ENCODE results near the gene PIGN.

The PIGN gene

GRCh38 chr18:62033207-62033606 lies 153.6 kb downstream of the PIGN start:
- Histone ChIP-seq H3K4me1 (ENCODE audit: control extremely low read depth in 1 of 4, control insufficient read depth in 4 of 4, insufficient read depth in 4 of 4, low read length in 3 of 4) (peaks cover 0 to 5% (median 0%) of the 10 kb centered on the region in 4 experiments), H3K4me3 (ENCODE audit: control insufficient read depth in 1 of 7, extremely low read depth in 1 of 7, insufficient read depth in 4 of 7, low read depth in 2 of 7, low read length in 6 of 7) (no peak overlapping the region), H3K9me3 (ENCODE audit: control extremely low read depth in 1 of 5, control insufficient read depth in 4 of 5, insufficient read depth in 2 of 5, low read depth in 1 of 5, low read length in 4 of 5) (no peaks in the 10 kb centered on the region), H3K36me3 (ENCODE audit: control insufficient read depth in 4 of 4, insufficient read depth in 4 of 4, low read length in 3 of 4) (no peaks in the 10 kb centered on the region), H3K27ac (ENCODE audit: insufficient read depth in 1 of 2, low read depth in 1 of 2, low read length in 2 of 2, poor library complexity in 1 of 2, severe bottlenecking in 2 of 2) (no peak overlapping the region), H3K27me3 (replicated peaks in 2 of 5; ENCODE audit: control insufficient read depth in 4 of 5, insufficient read depth in 5 of 5, low read length in 4 of 5) (peaks cover 0 to 2% (median 0%) of the 10 kb centered on the region in 5 experiments)
- ChIA-PET CTCF (no interaction called here), POLR2A (no interaction called here)
- 100% methylated on average over 1 of the region's 5 CpGs for WGBS (ENCODE audit: insufficient coverage)
- DNase-seq, result no peak

- peak in 2 of 3 donors; percentile 9 to 30 for DNase-seq
- 45% methylated on average over 3 of the region's 5 CpGs for WGBS (ENCODE audit: insufficient coverage)
- H3K4me1 ChIP-seq (ENCODE audit: control extremely low read depth in 1 of 4, control insufficient read depth in 4 of 4, insufficient read depth in 4 of 4, low read length in 3 of 4), result peaks cover 0 to 5% (median 0%) of the 10 kb centered on the region in 4 experiments
- no peaks in the 10 kb centered on the region for H3K9me3 ChIP-seq (ENCODE audit: control extremely low read depth in 1 of 5, control insufficient read depth in 4 of 5, insufficient read depth in 2 of 5, low read depth in 1 of 5, low read length in 4 of 5)
- ChIA-PET POLR2A (no interaction called here), CTCF (no interaction called here)
- H3K4me3 ChIP-seq (ENCODE audit: control insufficient read depth in 1 of 7, extremely low read depth in 1 of 7, insufficient read depth in 4 of 7, low read depth in 2 of 7, low read length in 6 of 7), result no peak overlapping the region
- no peaks in the 10 kb centered on the region for H3K36me3 ChIP-seq (ENCODE audit: control insufficient read depth in 4 of 4, insufficient read depth in 4 of 4, low read length in 3 of 4)
- peaks cover 0 to 2% (median 0%) of the 10 kb centered on the region in 5 experiments for H3K27me3 ChIP-seq (replicated peaks in 2 of 5; ENCODE audit: control insufficient read depth in 4 of 5, insufficient read depth in 5 of 5, low read length in 4 of 5)
- no peak overlapping the region for H3K27ac ChIP-seq (ENCODE audit: insufficient read depth in 1 of 2, low read depth in 1 of 2, low read length in 2 of 2, poor library complexity in 1 of 2, severe bottlenecking in 2 of 2)
Measured at GRCh38 chr18:62030091-62030985, 156.5 kb downstream of the PIGN start.

DNA sequence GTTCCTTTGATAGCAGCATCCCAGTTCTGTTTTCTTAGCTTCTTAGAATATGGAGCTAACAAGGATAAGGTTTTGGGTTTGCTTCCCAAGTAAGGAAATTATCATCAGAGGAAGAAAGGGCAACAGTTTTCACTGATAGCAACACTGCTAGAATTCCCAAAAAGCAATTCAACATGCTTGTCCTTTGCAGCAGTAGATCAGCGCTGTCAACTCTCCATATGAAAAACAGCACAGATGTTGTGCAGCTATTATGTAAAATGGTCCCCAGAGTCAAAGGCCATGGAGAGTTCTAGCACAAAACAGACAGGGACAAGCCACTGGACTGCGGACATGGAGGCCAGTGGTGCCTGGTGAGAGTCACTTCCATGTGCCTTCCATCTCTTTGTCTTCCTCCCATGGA lies 158.1 kb downstream of the PIGN start:
- Histone ChIP-seq H3K27me3 (replicated peaks in 2 of 5; ENCODE audit: control insufficient read depth in 4 of 5, insufficient read depth in 5 of 5, low read length in 4 of 5) (peaks cover 0 to 2% (median 0%) of the 10 kb centered on the region in 5 experiments), H3K4me1 (ENCODE audit: control extremely low read depth in 1 of 4, control insufficient read depth in 4 of 4, insufficient read depth in 4 of 4, low read length in 3 of 4) (peaks cover 0 to 5% (median 0%) of the 10 kb centered on the region in 4 experiments), H3K9me3 (ENCODE audit: control extremely low read depth in 1 of 5, control insufficient read depth in 4 of 5, insufficient read depth in 2 of 5, low read depth in 1 of 5, low read length in 4 of 5) (no peaks in the 10 kb centered on the region), H3K36me3 (ENCODE audit: control insufficient read depth in 4 of 4, insufficient read depth in 4 of 4, low read length in 3 of 4) (no peaks in the 10 kb centered on the region), H3K27ac (ENCODE audit: insufficient read depth in 1 of 2, low read depth in 1 of 2, low read length in 2 of 2, poor library complexity in 1 of 2, severe bottlenecking in 2 of 2) (no peak overlapping the region), H3K4me3 (ENCODE audit: control insufficient read depth in 1 of 7, extremely low read depth in 1 of 7, insufficient read depth in 4 of 7, low read depth in 2 of 7, low read length in 6 of 7) (no peak overlapping the region)
- CTCF ChIA-PET, result no interaction called here
- POLR2A ChIA-PET, result no interaction called here
- no peak for DNase-seq
- WGBS (ENCODE audit: insufficient coverage), result no CpG with 5 or more reads among the region's 2 CpGs

- H3K36me3 ChIP-seq (ENCODE audit: control insufficient read depth in 4 of 4, insufficient read depth in 4 of 4, low read length in 3 of 4), result no peaks in the 10 kb centered on the region
- H3K9me3 ChIP-seq (ENCODE audit: control extremely low read depth in 1 of 5, control insufficient read depth in 4 of 5, insufficient read depth in 2 of 5, low read depth in 1 of 5, low read length in 4 of 5), result no peaks in the 10 kb centered on the region
- H3K27ac ChIP-seq (ENCODE audit: insufficient read depth in 1 of 2, low read depth in 1 of 2, low read length in 2 of 2, poor library complexity in 1 of 2, severe bottlenecking in 2 of 2), result no peak overlapping the region
- 96% methylated on average over 4 of the region's 6 CpGs for WGBS (ENCODE audit: insufficient coverage)
- CTCF ChIA-PET, result no interaction called here
- POLR2A ChIA-PET, result no interaction called here
- DNase-seq, result no peak
- H3K4me3 ChIP-seq (ENCODE audit: control insufficient read depth in 1 of 7, extremely low read depth in 1 of 7, insufficient read depth in 4 of 7, low read depth in 2 of 7, low read length in 6 of 7), result no peak overlapping the region
- H3K27me3 ChIP-seq (replicated peaks in 2 of 5; ENCODE audit: control insufficient read depth in 4 of 5, insufficient read depth in 5 of 5, low read length in 4 of 5), result peaks cover 0 to 2% (median 0%) of the 10 kb centered on the region in 5 experiments
- H3K4me1 ChIP-seq (ENCODE audit: control extremely low read depth in 1 of 4, control insufficient read depth in 4 of 4, insufficient read depth in 4 of 4, low read length in 3 of 4), result peaks cover 0 to 5% (median 0%) of the 10 kb centered on the region in 4 experiments
Measured at GRCh38 chr18:62027914-62028520, 158.8 kb downstream of the PIGN start.

DNA sequence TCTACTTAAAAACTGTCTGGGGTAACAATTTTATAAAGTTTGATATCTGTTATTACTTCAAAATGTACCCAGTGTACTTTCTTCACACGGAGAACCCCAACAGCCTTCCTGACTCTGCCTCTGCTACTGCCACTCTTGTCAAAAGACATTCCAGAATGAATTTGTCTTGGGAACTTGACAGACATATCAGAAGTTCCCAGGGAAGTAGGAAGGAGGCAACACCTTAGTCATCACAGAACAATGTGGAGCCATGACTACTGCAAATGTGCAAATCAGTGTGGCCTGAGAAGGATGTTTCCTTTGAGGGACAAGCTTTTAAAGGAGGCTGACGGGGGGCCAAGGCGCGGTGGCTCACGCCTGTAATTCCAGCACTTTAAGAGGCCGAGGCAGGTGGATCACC lies 160.3 kb downstream of the PIGN start:
- no peak for DNase-seq
- Histone ChIP-seq H3K27me3 (replicated peaks in 2 of 5; ENCODE audit: control insufficient read depth in 4 of 5, insufficient read depth in 5 of 5, low read length in 4 of 5) (peaks cover 0 to 2% (median 0%) of the 10 kb centered on the region in 5 experiments), H3K4me3 (ENCODE audit: control insufficient read depth in 1 of 7, extremely low read depth in 1 of 7, insufficient read depth in 4 of 7, low read depth in 2 of 7, low read length in 6 of 7) (no peak overlapping the region), H3K4me1 (ENCODE audit: control extremely low read depth in 1 of 4, control insufficient read depth in 4 of 4, insufficient read depth in 4 of 4, low read length in 3 of 4) (peaks cover 0 to 5% (median 0%) of the 10 kb centered on the region in 4 experiments), H3K9me3 (ENCODE audit: control extremely low read depth in 1 of 5, control insufficient read depth in 4 of 5, insufficient read depth in 2 of 5, low read depth in 1 of 5, low read length in 4 of 5) (no peaks in the 10 kb centered on the region), H3K36me3 (ENCODE audit: control insufficient read depth in 4 of 4, insufficient read depth in 4 of 4, low read length in 3 of 4) (no peaks in the 10 kb centered on the region), H3K27ac (ENCODE audit: insufficient read depth in 1 of 2, low read depth in 1 of 2, low read length in 2 of 2, poor library complexity in 1 of 2, severe bottlenecking in 2 of 2) (no peak overlapping the region)
- 95% methylated on average over 2 of the region's 6 CpGs for WGBS (ENCODE audit: insufficient coverage)
- ChIA-PET POLR2A (no interaction called here), CTCF (no interaction called here)

GRCh38 chr18:62024983-62025382 lies 161.9 kb downstream of the PIGN start:
- DNase-seq, result no peak
- Histone ChIP-seq H3K4me1 (ENCODE audit: control extremely low read depth in 1 of 4, control insufficient read depth in 4 of 4, insufficient read depth in 4 of 4, low read length in 3 of 4) (peaks cover 0 to 2% (median 0%) of the 10 kb centered on the region in 4 experiments), H3K4me3 (ENCODE audit: control insufficient read depth in 1 of 7, extremely low read depth in 1 of 7, insufficient read depth in 4 of 7, low read depth in 2 of 7, low read length in 6 of 7) (no peak overlapping the region), H3K27ac (ENCODE audit: insufficient read depth in 1 of 2, low read depth in 1 of 2, low read length in 2 of 2, poor library complexity in 1 of 2, severe bottlenecking in 2 of 2) (no peak overlapping the region), H3K36me3 (ENCODE audit: control insufficient read depth in 4 of 4, insufficient read depth in 4 of 4, low read length in 3 of 4) (no peaks in the 10 kb centered on the region), H3K9me3 (ENCODE audit: control extremely low read depth in 1 of 5, control insufficient read depth in 4 of 5, insufficient read depth in 2 of 5, low read depth in 1 of 5, low read length in 4 of 5) (no peaks in the 10 kb centered on the region), H3K27me3 (replicated peaks in 2 of 5; ENCODE audit: control insufficient read depth in 4 of 5, insufficient read depth in 5 of 5, low read length in 4 of 5) (peaks cover 0 to 2% (median 0%) of the 10 kb centered on the region in 5 experiments)
- CTCF ChIA-PET, result no interaction called here
- POLR2A ChIA-PET, result no interaction called here

DNA sequence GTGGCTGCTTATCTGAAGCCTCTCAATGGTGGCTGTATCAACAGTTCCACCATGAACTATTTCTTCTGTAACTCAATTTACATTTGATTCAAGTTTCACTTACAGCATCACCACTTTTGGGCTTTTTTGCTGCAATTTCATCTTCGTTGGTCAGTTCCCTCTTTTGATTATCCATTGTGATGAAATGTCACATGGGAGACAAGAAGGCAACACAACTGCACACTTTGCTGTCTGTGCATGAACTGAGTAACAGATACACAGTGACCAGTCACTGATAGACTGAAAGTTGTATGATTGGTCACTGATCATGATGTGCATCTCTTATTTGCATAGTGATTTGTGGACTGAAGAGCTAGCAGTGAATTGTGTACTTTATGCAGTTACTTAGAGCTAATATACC lies 163.3 kb downstream of the PIGN start:
- Histone ChIP-seq H3K4me3 (ENCODE audit: control insufficient read depth in 1 of 7, extremely low read depth in 1 of 7, insufficient read depth in 4 of 7, low read depth in 2 of 7, low read length in 6 of 7) (no peak overlapping the region), H3K9me3 (ENCODE audit: control extremely low read depth in 1 of 5, control insufficient read depth in 4 of 5, insufficient read depth in 2 of 5, low read depth in 1 of 5, low read length in 4 of 5) (no peaks in the 10 kb centered on the region), H3K36me3 (ENCODE audit: control insufficient read depth in 4 of 4, insufficient read depth in 4 of 4, low read length in 3 of 4) (no peaks in the 10 kb centered on the region), H3K27ac (ENCODE audit: insufficient read depth in 1 of 2, low read depth in 1 of 2, low read length in 2 of 2, poor library complexity in 1 of 2, severe bottlenecking in 2 of 2) (no peak overlapping the region), H3K4me1 (ENCODE audit: control extremely low read depth in 1 of 4, control insufficient read depth in 4 of 4, insufficient read depth in 4 of 4, low read length in 3 of 4) (no peaks in the 10 kb centered on the region), H3K27me3 (replicated peaks in 2 of 5; ENCODE audit: control insufficient read depth in 4 of 5, insufficient read depth in 5 of 5, low read length in 4 of 5) (no peaks in the 10 kb centered on the region)
- WGBS (ENCODE audit: insufficient coverage), result 100% methylated on average over 1 of the region's 1 CpG
- POLR2A ChIA-PET, result no interaction called here
- CTCF ChIA-PET, result no interaction called here
- no peak for DNase-seq
